HL-60/S4 treated with retinoic acid at 250 ng/mL for 4 days and 3 days (cell line): ENCODE data around the gene CD83.

Experiments used
- in situ Hi-C: fragments of 300-500 bp; cut with MboI; formaldehyde crosslinking; loops from 2 replicates; pipeline ENCODE4 v1.7.0; 2022; ENCODE audit warnings: low sequenced_read_pairs

The CD83 gene, protein sequence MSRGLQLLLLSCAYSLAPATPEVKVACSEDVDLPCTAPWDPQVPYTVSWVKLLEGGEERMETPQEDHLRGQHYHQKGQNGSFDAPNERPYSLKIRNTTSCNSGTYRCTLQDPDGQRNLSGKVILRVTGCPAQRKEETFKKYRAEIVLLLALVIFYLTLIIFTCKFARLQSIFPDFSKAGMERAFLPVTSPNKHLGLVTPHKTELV

DNA sequence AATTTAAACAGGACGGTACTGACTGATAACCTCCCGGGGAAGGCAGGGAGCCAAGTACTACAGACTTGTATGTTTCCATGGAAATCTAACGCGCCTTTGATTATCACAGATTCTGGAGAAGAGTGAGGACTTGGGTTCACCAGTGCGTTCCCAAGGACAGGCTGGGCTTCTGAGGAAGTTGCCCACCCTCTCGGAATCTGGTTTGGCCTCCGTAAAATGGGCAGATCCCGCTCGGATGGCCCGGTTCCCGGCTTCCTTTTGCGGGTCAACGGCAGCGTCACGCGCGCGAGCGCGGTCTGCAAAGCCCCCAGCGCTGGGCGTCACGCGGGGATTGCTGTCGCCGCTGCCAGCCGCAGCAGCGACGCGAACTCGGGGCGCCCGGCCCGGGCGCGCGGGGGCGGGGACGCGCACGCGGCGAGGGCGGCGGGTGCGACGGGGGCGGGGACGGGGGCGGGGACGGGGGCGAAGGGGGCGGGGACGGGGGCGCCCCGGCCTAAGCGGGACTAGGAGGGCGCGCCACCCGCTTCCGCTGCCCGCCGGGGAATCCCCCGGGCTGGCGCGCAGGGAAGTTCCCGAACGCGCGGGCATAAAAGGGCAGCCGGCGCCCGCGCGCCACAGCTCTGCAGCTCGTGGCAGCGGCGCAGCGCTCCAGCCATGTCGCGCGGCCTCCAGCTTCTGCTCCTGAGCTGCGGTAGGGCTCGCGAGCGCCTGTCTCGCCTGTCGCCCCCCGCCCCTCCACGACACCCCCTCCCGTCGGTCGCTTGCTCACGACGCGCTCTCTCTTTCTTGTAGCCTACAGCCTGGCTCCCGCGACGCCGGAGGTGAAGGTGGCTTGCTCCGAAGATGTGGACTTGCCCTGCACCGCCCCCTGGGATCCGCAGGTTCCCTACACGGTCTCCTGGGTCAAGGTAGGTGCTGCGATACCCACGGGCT, at the start of gene CD83:
TSS of gene CD83 (plus strand) at position 615 of the 933 bp plus-strand sequence. CDS start at position 655, 40 bp downstream.
- in situ Hi-C loops, result no loop called here

DNA sequence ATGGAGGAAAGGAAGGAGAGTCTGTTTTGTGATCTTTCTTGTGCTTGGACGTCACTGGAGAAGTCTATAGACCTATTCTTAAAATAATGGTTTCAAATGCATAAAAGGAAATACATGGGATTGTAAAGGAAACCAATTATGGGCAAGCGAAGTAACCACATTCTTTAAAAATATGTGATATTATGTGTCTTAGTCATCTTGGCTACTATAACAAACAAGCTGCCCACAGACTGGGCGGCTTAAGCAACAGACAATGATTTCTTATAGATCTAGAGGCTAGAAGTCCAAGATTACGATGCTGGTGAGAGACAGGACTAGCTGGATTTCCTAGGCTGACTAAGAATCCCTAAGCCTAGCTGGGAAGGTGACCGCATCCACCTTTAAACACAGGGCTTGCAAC, 49.4 kb upstream of the CD83 start:
- in situ Hi-C loops, result loop anchor here (25.0 kb wide), 1 partner anchor 731 kb away; the partner anchor contains the start of gene TBC1D7

- in situ Hi-C loops, result loop anchor here (25.0 kb wide), 1 partner anchor 731 kb away; the partner anchor contains the start of gene TBC1D7
These were observed 48.9 kb upstream of the CD83 start for GRCh38 chr6:14068623-14069022.

GRCh38 chr6:14070457-14070856, 47.1 kb upstream of the CD83 start:
- in situ Hi-C loops, result loop anchor here (25.0 kb wide), 1 partner anchor 733 kb away; the partner anchor contains the start of gene TBC1D7

DNA sequence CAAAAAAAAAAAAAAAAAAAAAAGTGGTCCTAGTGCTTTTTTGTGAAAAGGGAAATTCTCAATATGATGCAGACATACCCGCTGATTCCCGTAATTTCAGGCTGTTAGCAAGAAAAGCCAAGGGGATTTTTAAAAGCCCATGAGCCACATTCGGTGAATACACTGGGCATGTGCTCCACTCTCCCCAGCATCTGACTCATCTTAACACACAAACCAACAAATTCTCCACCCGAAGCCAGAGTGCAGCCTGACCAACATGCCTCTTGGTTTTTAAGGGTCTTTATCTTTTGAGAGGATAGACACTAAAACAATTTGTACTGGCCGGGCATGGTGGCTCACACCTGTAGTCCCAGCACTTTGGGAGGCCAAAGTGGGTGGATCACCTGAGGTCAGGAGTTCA, 45.5 kb upstream of the CD83 start:
- in situ Hi-C loops, result loop anchor here (25.0 kb wide), 1 partner anchor 735 kb away; the partner anchor contains the start of gene TBC1D7

DNA sequence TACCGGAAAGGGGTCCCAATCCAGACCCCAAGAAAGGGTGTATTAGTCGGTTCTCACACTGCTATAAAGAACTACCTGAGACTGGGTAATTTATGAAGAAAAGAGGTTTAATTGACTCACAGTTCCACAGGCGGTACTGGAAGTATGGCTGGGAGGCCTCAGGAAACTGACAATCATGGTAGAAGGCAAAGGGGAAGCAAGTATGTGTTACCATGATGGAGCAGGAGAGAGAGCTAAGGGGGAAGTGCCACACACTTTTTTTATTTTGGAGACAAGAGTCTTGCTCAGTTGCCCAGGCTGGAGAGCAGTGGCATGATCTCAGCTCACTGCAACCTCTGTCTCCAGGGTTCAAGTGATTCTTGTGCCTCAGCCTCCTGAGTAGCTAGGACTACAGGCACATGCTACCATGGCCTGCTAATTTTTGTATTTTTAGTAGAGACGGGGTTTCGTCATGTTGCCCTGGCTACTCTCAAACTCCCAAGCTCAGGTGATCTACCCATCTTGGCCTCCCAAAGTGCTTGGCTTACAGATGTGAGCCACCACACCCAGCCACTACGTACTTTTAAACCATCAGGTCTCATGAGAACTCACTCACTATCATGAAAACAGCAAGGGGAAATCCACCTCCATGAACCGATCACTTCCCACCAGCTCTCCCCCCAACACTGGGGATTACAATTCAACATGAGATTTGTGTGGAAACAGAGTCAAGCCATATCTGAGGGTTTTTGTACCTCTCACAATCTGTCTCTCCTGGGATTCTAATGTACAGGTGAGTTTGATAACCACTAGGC, 43.8 kb upstream of the CD83 start:
- in situ Hi-C loops, result loop anchor here (25.0 kb wide), 1 partner anchor 736 kb away; the partner anchor contains the start of gene TBC1D7

GRCh38 chr6:14074476-14075094, 43.0 kb upstream of the CD83 start:
- in situ Hi-C loops, result loop anchor here (25.0 kb wide), 1 partner anchor 737 kb away; the partner anchor contains the start of gene TBC1D7

DNA sequence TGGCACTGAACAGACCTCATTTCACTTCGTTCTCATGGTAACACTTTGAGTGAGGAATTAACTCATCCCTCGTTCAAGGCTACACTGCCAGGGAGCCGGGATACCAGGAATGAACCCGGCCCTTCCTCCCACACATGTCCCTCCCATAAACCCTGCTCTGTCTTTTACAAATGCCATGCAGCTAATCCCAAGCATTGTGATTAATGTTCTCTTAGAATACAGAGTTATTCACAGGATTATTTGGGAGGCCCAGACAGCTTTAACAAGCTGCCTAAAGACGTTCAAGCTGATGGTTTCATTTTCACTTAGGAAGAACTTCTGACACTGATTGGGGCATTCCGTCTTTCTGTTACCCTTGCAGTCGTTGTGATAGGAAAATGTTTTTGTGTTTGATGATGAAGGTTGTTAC, 42.5 kb upstream of the CD83 start:
- in situ Hi-C loops, result no loop called here

- in situ Hi-C loops, result no loop called here
These were observed 40.2 kb upstream of the CD83 start for GRCh38 chr6:14077193-14077867.

DNA sequence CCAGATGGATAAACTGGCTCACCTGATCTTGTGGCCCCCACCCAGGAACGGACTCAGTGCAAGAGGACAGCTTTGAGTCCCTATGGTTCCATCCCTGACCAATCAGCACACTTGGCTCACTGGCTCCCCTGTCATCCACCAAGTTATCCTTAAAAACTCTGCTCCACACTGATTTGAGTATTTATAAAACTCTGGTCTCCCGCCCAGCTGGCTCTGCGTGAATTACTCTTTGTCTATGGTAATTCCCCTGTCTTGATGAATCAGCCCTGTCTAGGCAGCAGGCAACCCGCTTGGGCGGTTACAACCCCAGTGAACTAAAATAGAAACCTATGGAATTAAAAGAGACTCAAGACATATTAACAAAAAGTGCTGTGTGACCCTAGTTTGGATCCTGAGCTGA, 38.1 kb upstream of the CD83 start:
- in situ Hi-C loops, result no loop called here

DNA sequence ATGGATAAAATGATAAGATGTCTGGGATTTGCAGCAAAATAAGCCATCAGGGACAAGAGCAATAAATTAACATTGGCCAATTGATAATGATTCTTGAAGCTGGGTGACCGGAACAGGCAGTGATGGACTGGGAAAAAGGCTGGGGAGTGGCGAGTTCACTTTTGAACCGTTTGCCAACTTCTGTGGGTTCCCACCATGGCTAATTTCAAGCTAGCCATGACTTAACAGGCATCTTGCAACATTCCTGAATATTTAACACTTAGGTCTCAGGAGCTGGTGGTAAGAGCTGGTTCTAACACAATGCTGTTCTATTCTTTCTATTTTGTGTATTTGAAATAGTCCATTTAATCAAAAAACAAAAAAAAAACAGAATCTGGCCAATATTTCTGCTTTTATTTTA, 37.6 kb upstream of the CD83 start:
- in situ Hi-C loops, result no loop called here

- in situ Hi-C loops, result no loop called here
These were observed 36.4 kb upstream of the CD83 start for GRCh38 chr6:14081126-14081525.

- in situ Hi-C loops, result no loop called here
These were observed 34.8 kb upstream of the CD83 start for GRCh38 chr6:14082771-14083170.

DNA sequence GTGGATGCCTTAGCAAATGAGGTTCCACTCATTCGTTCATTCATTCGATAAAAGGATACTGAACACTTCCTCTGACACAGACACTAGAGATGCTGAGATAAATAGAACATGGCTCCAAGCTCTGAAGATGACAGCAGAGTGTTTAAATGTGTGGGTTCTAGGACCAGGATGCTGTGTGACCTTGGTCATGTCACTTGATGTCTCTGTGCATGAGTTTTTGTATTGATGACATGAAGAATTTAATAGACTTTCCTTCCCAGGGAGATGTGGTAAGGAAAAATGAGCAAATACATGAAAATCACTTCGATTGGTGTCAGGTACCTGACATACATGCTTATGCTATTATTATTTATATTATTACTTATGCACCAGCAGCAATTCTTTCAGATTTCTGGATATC, 34.3 kb upstream of the CD83 start:
- in situ Hi-C loops, result no loop called here

- in situ Hi-C loops, result no loop called here
These were observed 33.8 kb upstream of the CD83 start for GRCh38 chr6:14083751-14084150.

DNA sequence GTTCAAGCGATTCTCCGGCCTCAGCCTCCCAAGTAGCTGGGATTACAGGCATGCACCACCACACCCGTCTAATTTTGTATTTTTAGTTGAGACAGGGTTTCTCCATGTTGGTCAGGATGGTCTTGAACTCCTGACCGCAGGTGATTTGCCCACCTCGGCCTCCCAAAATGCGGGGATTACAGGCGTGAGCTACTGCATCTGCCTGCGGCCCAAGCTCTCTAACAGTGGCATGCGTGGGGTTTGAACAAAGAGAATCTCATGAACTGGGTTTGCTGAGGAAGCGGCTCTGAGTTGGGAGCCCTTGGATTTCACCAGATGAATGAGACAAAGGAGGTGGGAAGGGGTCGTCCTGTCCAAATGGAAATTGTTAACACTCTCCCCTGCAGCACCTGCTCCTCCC, 33.2 kb upstream of the CD83 start:
- in situ Hi-C loops, result no loop called here

DNA sequence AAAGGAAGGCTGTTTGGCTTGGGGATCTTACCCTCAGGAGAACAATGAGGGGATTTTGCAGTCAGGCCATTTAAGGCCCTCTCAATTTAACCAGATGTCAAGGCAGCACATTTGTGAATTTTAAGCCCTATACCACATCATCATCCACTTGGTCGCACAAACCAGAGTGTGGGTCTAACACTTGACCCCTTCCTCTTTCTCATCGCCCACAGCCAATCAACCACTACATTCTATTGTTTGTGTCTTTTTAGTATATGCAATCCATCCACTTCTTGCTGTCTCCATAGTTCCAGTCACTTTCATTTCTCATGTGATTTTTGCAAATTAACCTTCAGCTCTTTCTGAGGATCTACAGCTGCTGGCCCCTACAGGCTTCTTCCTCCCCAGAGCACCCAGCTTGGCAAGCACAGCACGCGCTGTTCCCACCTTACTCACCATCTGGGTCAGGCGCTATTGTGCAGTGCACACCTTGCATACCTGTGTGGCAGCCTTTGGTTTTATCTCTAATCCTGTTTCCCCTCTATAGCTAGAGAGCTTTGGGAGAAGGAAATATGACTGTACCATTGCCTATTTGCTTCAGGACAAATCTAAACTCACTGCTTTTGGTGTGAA, 32.3 kb upstream of the CD83 start:
- in situ Hi-C loops, result no loop called here

GRCh38 chr6:14086701-14087100, 30.9 kb upstream of the CD83 start:
- in situ Hi-C loops, result no loop called here

GRCh38 chr6:14088600-14089192, 28.9 kb upstream of the CD83 start:
- in situ Hi-C loops, result no loop called here
